SK-N-SH (cell line): ENCODE measurements around the gene ACAT2. TPM values are rescaled to one million over a fixed set of nuclear protein-coding genes. Genes with fewer than 3 reads are reported as not detected.
A peak's percentile ranks its signal among the peaks of the same experiment; 100 is the strongest.
"Not testable (repeated sequence)": the region's sequence is repeated elsewhere in the genome, so short reads cannot be mapped to it uniquely, and the experiment has no call there.

Experiments used
- CTCF ChIA-PET: fragments of 300-600, 350-600 bp; formaldehyde crosslinking; extraction: SDS; loops from one replicate; lab custom pipeline; 2021; lab: Yijun Ruan, JAX
- POLR2A ChIA-PET: fragments of 350-600 bp; sonication (Branson Sonifier 250); formaldehyde crosslinking; extraction: SDS; loops from one replicate; lab custom pipeline; 2020; ENCODE audit warnings: antibody characterized with exemption, inconsistent platforms; lab: Yijun Ruan, JAX
- DNase-seq: peaks from one replicate; pipeline ENCODE4 v3.0.0; 2012
- H2AFZ ChIP-seq: fragments of 200-600 bp; sonication (generic); 2 replicates; pipeline ENCODE4 v1.8.1; 2016; ENCODE audit warnings: antibody characterized with exemption, mild to moderate bottlenecking, low read depth
- H3F3A ChIP-seq: fragments of 200-600 bp; sonication (generic); replicated peaks from 2 replicates; pipeline ENCODE3; 2016; ENCODE audit warnings: antibody characterized with exemption, mild to moderate bottlenecking; ENCODE audit not compliant: insufficient read depth
- H3K27ac ChIP-seq, 2 experiments: fragments of 200-500 bp in 1 of 2; fragments of 200-600 bp in 1 of 2; sonication (Bioruptor generic) in 1 of 2; sonication (generic), shearing (Covaris generic) in 1 of 2; 2 replicates each; pipeline versions ENCODE4 v1.5.1 to v1.6.1; 2014 to 2016; ENCODE audit warnings: low read depth in 2 of 2, inconsistent platforms in 1 of 2, low read length in 1 of 2, mild to moderate bottlenecking in 1 of 2, mixed read lengths in 1 of 2
- H3K27me3 ChIP-seq: fragments of 200-600 bp; sonication (generic), shearing (Covaris generic); 2 replicates; pipeline ENCODE4 v1.6.1; 2016; ENCODE audit warnings: mixed run types; ENCODE audit not compliant: insufficient read depth
- H3K36me3 ChIP-seq, 2 experiments: fragments of 200-500 bp in 1 of 2; fragments of 200-600 bp in 1 of 2; sonication (Bioruptor generic) in 1 of 2; sonication (generic) in 1 of 2; replicated peaks in 1 of 2; 2 replicates each; pipeline versions ENCODE3 to v1.5.1; 2014 to 2016; ENCODE audit warnings: low read length in 1 of 2, mild to moderate bottlenecking in 1 of 2; ENCODE audit not compliant: insufficient read depth in 2 of 2, control insufficient read depth in 1 of 2
- H3K4me1 ChIP-seq, 2 experiments: fragments of 200-500 bp in 1 of 2; fragments of 200-600 bp in 1 of 2; sonication (Bioruptor generic) in 1 of 2; sonication (generic), shearing (Covaris generic) in 1 of 2; 2 replicates each; pipeline versions ENCODE4 v1.5.1 to v1.6.1; 2014 to 2016; ENCODE audit warnings: low read depth in 1 of 2, low read length in 1 of 2, mixed run types in 1 of 2; ENCODE audit not compliant: insufficient read depth in 2 of 2, control insufficient read depth in 1 of 2
- H3K4me2 ChIP-seq: fragments of 200-600 bp; sonication (generic), shearing (Covaris generic); 2 replicates; pipeline ENCODE4 v1.6.1; 2017; ENCODE audit warnings: mixed run types
- H3K4me3 ChIP-seq, 2 experiments: fragments of 200-500 bp in 1 of 2; fragments of 200-600 bp in 1 of 2; sonication (Bioruptor generic) in 1 of 2; sonication (generic), shearing (Covaris generic) in 1 of 2; 2 replicates each; pipeline versions ENCODE4 v1.5.1 to v1.8.1; 2014 to 2016; ENCODE audit warnings: low read depth in 2 of 2, inconsistent platforms in 1 of 2, low read length in 1 of 2, mild to moderate bottlenecking in 1 of 2, mixed read lengths in 1 of 2, moderate library complexity in 1 of 2
- H3K79me2 ChIP-seq: fragments of 200-600 bp; sonication (generic); 2 replicates; pipeline ENCODE4 v1.8.1; 2017; ENCODE audit warnings: mild to moderate bottlenecking; ENCODE audit not compliant: insufficient read depth
- H3K9ac ChIP-seq: fragments of 200-600 bp; sonication (generic); 2 replicates; pipeline ENCODE4 v1.6.1; 2017; ENCODE audit warnings: mixed run types
- H3K9me2 ChIP-seq: fragments of 200-600 bp; sonication (generic); 2 replicates; pipeline ENCODE4 v1.6.1; 2017; ENCODE audit warnings: mixed run types
- H3K9me3 ChIP-seq: fragments of 200-600 bp; sonication (generic); 2 replicates; pipeline ENCODE4 v1.6.1; 2017; ENCODE audit warnings: mixed run types, mild to moderate bottlenecking, moderate library complexity
- H4K20me1 ChIP-seq: fragments of 200-600 bp; sonication (generic); 2 replicates; pipeline ENCODE4 v1.6.1; 2017; ENCODE audit warnings: mild to moderate bottlenecking, mixed run types; ENCODE audit not compliant: insufficient read depth
- CTCF ChIP-seq: fragments of 200-600 bp; sonication (generic); IDR thresholded peaks from 2 replicates; pipeline ENCODE4 v1.6.1; 2017; ENCODE audit warnings: antibody characterized with exemption, mild to moderate bottlenecking, moderate library complexity
- ELF1 ChIP-seq: IDR thresholded peaks from 2 replicates; pipeline ENCODE4 v1.4.0; 2012
- FOXJ3 ChIP-seq: sonication (generic); formaldehyde crosslinking; IDR thresholded peaks from 2 replicates; pipeline ENCODE4 v1.5.1; 2020; ENCODE audit warnings: mild to moderate bottlenecking, missing genetic modification reagents
- JUND ChIP-seq: IDR thresholded peaks from 2 replicates; pipeline ENCODE4 v1.4.0; 2012
- NRF1 ChIP-seq: IDR thresholded peaks from 2 replicates; pipeline ENCODE4 v1.6.1; 2012; ENCODE audit warnings: low read depth, mild to moderate bottlenecking, low read length
- RAD21 ChIP-seq: IDR thresholded peaks from 2 replicates; pipeline ENCODE4 v1.6.1; 2012; ENCODE audit warnings: mild to moderate bottlenecking, low read length
- RXRA ChIP-seq: IDR thresholded peaks from 2 replicates; pipeline ENCODE4 v1.4.0; 2012; ENCODE audit warnings: low read depth, mild to moderate bottlenecking, borderline replicate concordance
- SMC3 ChIP-seq: IDR thresholded peaks from 2 replicates; pipeline ENCODE4 v1.6.1; 2012; ENCODE audit warnings: low read depth, low read length, improper control_type of control experiment
- TAF1 ChIP-seq: IDR thresholded peaks from 2 replicates; pipeline ENCODE4 v1.6.1; 2012; ENCODE audit warnings: low read depth, mild to moderate bottlenecking, low read length, moderate library complexity, borderline replicate concordance
- USF2 ChIP-seq: fragments of 150-350 bp; IDR thresholded peaks from 2 replicates; pipeline ENCODE4 v1.6.1; 2017; ENCODE audit warnings: antibody characterized with exemption, low read length, low read depth, borderline replicate concordance
- WGBS: methylation state at CpG from one replicate; pipeline ENCODE4 v1.1.6; 2017; ENCODE audit warnings: low lambda C conversion rate; 5-methylcytosine and 5-hydroxymethylcytosine counted together
- polyA plus RNA-seq, 3 experiments: library from polyadenylated mRNA; depleted of rRNA; stranded (reverse); fragments of >200 nt; gene quantifications; 2 replicates each; pipeline ENCODE4 v1.2.3, GENCODE V29; 2012
- TF ChIP-seq, protein P1 (sequence below): IDR thresholded peaks from 2 replicates; pipeline ENCODE4 v1.4.0; 2012; ENCODE audit warnings: low read depth, borderline replicate concordance
- TF ChIP-seq, protein P2 (sequence below): IDR thresholded peaks from 2 replicates; pipeline ENCODE4 v1.6.1; 2012; ENCODE audit warnings: mild to moderate bottlenecking, low read depth, low read length, moderate library complexity

Gene ACAT2
- polyA plus RNA-seq, 1 of the 3 experiments (the other 2 are of a cell fraction), result 13.1 TPM

GRCh38 chr6:159720708-159721107, 41.1 kb upstream of the ACAT2 start:
- H2AFZ ChIP-seq, result no peak overlapping the region
- H3K4me1 ChIP-seq, result no peaks in the 10 kb centered on the region; a peak in 2 of 4 replicates
- H3K9me2 ChIP-seq, result no peaks in the 10 kb centered on the region
- ChIA-PET POLR2A (interaction anchor here (0.6 kb wide), 1 partner anchor 10 kb away, joined by 3 read pairs; no protein-coding TSS in a partner anchor), CTCF (interaction anchor here (0.7 to 1.8 kb wide), 9 partner anchors 9 to 518 kb away, joined by 4 to 8 read pairs (median 5); no protein-coding TSS in a partner anchor)
- H3F3A ChIP-seq, result peaks cover 12% of the 10 kb centered on the region
- no peak overlapping the region for H3K9ac ChIP-seq
- H3K4me2 ChIP-seq, result no peak overlapping the region
- no peak overlapping the region for H3K27ac ChIP-seq
- no peaks in the 10 kb centered on the region for H3K27me3 ChIP-seq
- no peaks in the 10 kb centered on the region; the same call in 1 of the 2 replicates for H4K20me1 ChIP-seq
- peaks cover 0 to 11% of the 10 kb centered on the region in 2 experiments for H3K36me3 ChIP-seq
- DNase-seq, result peak; percentile 25
- H3K4me3 ChIP-seq, result no peak overlapping the region
- H3K79me2 ChIP-seq, result peaks cover 53% of the 10 kb centered on the region
- no peaks in the 10 kb centered on the region for H3K9me3 ChIP-seq
- peak; percentile 28; the same call in 1 of the 2 replicates for TF ChIP-seq RAD21
- no peak for TF ChIP-seq RXRA
- TF ChIP-seq CTCF, result peak; percentile 60
- TF ChIP-seq JUND, result no peak
- WGBS, result 91% methylated on average over 7 of the region's 7 CpGs

DNA sequence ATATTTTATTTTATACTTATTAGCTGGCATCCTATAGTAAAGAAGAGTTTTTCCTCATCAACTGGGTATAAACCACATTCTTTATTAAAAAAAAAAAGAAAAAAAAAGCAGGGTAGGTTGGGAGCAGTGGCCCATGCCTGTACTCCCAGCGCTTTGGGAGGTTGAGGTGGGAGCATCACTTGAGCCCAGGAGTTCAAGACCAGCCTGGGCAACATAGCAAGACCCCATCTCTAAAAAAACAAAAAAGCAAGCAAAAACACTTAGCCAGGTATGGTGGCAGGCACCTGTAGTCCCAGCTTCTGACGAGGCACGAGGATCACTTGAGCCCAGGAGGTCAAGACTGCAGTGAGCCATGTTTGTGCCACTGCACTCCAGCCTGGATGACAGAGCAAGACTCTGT, 39.9 kb upstream of the ACAT2 start:
- H3K79me2 ChIP-seq, result peaks cover 63% of the 10 kb centered on the region
- not testable (repeated sequence) for H3K9me3 ChIP-seq

GRCh38 chr6:159722655-159723054, 39.2 kb upstream of the ACAT2 start:
- Histone ChIP-seq H3K36me3 (peaks cover 0 to 8% of the 10 kb centered on the region in 2 experiments), H3K4me2 (no peak overlapping the region), H2AFZ (no peak overlapping the region), H3K9me2 (no peaks in the 10 kb centered on the region), H3K27me3 (no peaks in the 10 kb centered on the region), H3K9ac (no peak overlapping the region), H3K4me3 (no peak overlapping the region), H3K9me3 (no peaks in the 10 kb centered on the region), H3K4me1 (no peaks in the 10 kb centered on the region; a peak in 2 of 4 replicates), H3K79me2 (peaks cover 63% of the 10 kb centered on the region), H3K27ac (no peak overlapping the region), H3F3A (peaks cover 6% of the 10 kb centered on the region), H4K20me1 (no peaks in the 10 kb centered on the region; the same call in 1 of the 2 replicates)
- TF ChIP-seq ELF1 (no peak), TAF1 (no peak), FOXJ3 (CRISPR knock-in tag) (no peak), SMC3 (no peak), RAD21 (no peak), USF2 (no peak), NRF1 (no peak)
- TF ChIP-seq, protein P1, sequence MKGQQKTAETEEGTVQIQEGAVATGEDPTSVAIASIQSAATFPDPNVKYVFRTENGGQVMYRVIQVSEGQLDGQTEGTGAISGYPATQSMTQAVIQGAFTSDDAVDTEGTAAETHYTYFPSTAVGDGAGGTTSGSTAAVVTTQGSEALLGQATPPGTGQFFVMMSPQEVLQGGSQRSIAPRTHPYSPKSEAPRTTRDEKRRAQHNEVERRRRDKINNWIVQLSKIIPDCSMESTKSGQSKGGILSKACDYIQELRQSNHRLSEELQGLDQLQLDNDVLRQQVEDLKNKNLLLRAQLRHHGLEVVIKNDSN, result no peak
- TF ChIP-seq, protein P2, sequence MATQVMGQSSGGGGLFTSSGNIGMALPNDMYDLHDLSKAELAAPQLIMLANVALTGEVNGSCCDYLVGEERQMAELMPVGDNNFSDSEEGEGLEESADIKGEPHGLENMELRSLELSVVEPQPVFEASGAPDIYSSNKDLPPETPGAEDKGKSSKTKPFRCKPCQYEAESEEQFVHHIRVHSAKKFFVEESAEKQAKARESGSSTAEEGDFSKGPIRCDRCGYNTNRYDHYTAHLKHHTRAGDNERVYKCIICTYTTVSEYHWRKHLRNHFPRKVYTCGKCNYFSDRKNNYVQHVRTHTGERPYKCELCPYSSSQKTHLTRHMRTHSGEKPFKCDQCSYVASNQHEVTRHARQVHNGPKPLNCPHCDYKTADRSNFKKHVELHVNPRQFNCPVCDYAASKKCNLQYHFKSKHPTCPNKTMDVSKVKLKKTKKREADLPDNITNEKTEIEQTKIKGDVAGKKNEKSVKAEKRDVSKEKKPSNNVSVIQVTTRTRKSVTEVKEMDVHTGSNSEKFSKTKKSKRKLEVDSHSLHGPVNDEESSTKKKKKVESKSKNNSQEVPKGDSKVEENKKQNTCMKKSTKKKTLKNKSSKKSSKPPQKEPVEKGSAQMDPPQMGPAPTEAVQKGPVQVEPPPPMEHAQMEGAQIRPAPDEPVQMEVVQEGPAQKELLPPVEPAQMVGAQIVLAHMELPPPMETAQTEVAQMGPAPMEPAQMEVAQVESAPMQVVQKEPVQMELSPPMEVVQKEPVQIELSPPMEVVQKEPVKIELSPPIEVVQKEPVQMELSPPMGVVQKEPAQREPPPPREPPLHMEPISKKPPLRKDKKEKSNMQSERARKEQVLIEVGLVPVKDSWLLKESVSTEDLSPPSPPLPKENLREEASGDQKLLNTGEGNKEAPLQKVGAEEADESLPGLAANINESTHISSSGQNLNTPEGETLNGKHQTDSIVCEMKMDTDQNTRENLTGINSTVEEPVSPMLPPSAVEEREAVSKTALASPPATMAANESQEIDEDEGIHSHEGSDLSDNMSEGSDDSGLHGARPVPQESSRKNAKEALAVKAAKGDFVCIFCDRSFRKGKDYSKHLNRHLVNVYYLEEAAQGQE, result no peak
- POLR2A ChIA-PET, result no interaction called here
- CTCF ChIA-PET, result interaction anchor here (1.2 kb wide), 1 partner anchor 31 kb away, joined by 3 read pairs; no protein-coding TSS in a partner anchor
- DNase-seq, result no peak

More for the DNA sequence above, 39.9 kb upstream of the ACAT2 start:
- DNase-seq, CTCF ChIA-PET, H3K4me2 ChIP-seq, H3K27ac ChIP-seq, H3K4me3 ChIP-seq, H4K20me1 ChIP-seq, H3K9me2 ChIP-seq, H3K4me1 ChIP-seq, H3K27me3 ChIP-seq, H3K9ac ChIP-seq, H2AFZ ChIP-seq, H3K36me3 ChIP-seq: not testable (repeated sequence)
- WGBS, result 96% methylated on average over 3 of the region's 3 CpGs
- peaks cover 12% of the 10 kb centered on the region for H3F3A ChIP-seq
- POLR2A ChIA-PET, result interaction anchor here (0.5 kb wide), 1 partner anchor 67 kb away, joined by 3 read pairs; no protein-coding TSS in a partner anchor
